Right ventricle myocardium inferior (tissue), 1 donor: Measurements from ENCODE around the gene OR10H3. TPM values are rescaled to one million over a fixed set of nuclear protein-coding genes. Genes with fewer than 3 reads are reported as not detected.
"Not testable (repeated sequence)": the region's sequence is repeated elsewhere in the genome, so short reads cannot be mapped to it uniquely, and the experiment has no call there.

ENCODE experiments used
- ATAC-seq: fragments of 200-7000 bp; cut with Tn5 transposase; one replicate; pipeline ENCODE4 v1.9.1; 2020; ENCODE audit warnings: mild to moderate bottlenecking, moderate library complexity
- DNase-seq: peaks from one replicate; pipeline ENCODE4 v3.0.0; 2021; ENCODE audit errors: missing footprints
- intact Hi-C: fragments of 100-400 bp; cut with DNase I; formaldehyde crosslinking; loops from one replicate; pipeline ENCODE4 v1.11.0; 2022
- total RNA-seq: library from RNA; stranded (reverse); fragmentation: NEBNext Ultra II Directional; extraction: Animal tissue kit (Norgen Biotek cat#: 25700); gene quantifications from one replicate; pipeline ENCODE4 v1.2.1, GENCODE V29; 2021
- donor health status: DM: no; HTN: yes; CAD: no; lungs with severe emphysema.

OR10H3 gene
- total RNA-seq, 1 donor from 2014 or later: not detected

GRCh38 chr19:15776264-15776663 is 38.5 kb downstream of the OR10H3 start:
- DNase-seq: no peak
- ATAC-seq: no peak
- intact Hi-C loops: no loop called here

DNA sequence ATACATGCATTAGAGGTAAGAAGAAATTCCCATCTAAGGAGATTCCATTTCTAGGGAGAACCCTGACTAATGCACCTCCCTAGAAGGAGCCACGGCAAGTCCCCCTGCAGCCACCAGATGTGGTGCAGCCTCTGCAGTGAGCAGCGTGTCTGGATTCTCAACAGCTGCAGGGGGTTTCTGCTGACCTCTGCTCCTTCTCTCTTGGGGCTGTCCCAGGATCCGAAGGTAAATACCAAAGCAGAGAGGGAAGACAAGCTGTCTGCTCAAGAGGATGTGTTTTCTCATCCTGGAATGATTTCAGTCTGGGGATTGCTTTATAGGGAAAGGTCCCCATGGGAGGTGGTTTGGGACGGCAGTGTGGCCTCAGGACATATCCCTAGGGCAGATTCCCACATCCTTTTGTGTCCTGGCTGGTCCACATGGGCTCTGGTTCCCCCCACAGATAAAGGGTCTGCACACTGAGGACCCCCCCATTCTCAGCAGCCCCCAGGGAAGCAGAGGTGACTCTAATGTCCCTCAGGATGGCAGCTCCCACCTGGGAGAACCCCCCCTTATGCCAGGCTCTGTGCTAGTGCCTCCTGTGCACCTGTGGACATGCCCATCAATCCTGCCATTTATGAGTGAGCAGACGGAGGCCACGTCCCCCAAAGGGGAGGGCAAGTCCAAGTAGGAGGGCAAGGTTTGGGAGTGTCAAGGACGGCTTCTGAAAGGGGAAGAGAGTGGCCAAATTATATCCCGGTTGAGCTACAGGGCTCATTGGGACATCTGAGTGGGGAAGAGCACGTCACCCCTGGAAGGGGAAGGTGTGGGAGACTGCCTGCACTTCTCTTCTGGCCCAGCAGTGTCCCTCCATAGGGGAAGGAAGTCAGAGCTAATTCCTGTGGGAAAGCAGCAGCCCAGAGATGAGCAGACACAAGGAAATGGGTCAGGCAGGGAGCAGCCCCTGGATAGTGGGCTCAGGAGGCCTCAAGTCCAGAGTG is 39.5 kb downstream of the OR10H3 start:
- DNase-seq: no peak
- intact Hi-C loops: no loop called here
- no peak for ATAC-seq

GRCh38 chr19:15779756-15780476 is 42.1 kb downstream of the OR10H3 start:
- intact Hi-C loops: loop anchor here (5.0 kb wide), 1 partner anchor 108 kb away; the partner anchor contains the start of gene CYP4F12
- peak; percentile 82 for DNase-seq
- ATAC-seq: peak; percentile 93

- peak; percentile 4 for ATAC-seq
- intact Hi-C loops: loop anchor here (5.0 kb wide), 1 partner anchor 109 kb away; the partner anchor contains the start of gene CYP4F12
- no peak for DNase-seq
Measured at GRCh38 chr19:15780610-15781418, 43.0 kb downstream of the OR10H3 start.

DNA sequence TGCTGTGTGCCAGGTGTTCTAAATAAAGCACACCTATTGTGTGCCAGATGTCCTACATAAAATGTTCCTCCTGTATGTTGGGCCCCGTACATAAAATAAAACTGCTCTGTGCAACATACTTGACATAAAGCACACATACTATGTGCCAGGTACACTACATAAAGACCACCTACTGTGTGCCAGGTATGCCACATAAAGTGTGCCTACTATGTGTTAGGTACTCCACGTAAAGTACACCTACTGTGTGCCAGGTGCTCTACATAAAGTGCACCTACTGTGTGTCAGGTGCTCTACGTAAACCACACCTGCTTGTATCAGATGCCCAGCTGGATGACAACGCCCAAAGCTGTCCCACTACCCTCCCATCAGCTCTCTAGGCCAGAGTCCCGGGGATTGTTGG is 43.9 kb downstream of the OR10H3 start:
- intact Hi-C loops: loop anchor here (5.0 kb wide), 1 partner anchor 109 kb away; the partner anchor contains the start of gene CYP4F12
- ATAC-seq (no peak), DNase-seq (no peak)

GRCh38 chr19:15782211-15782610 is 44.4 kb downstream of the OR10H3 start:
- intact Hi-C loops: loop anchor here (5.0 kb wide), 1 partner anchor 110 kb away; the partner anchor contains the start of gene CYP4F12
- no peak for DNase-seq
- ATAC-seq: no peak

DNA sequence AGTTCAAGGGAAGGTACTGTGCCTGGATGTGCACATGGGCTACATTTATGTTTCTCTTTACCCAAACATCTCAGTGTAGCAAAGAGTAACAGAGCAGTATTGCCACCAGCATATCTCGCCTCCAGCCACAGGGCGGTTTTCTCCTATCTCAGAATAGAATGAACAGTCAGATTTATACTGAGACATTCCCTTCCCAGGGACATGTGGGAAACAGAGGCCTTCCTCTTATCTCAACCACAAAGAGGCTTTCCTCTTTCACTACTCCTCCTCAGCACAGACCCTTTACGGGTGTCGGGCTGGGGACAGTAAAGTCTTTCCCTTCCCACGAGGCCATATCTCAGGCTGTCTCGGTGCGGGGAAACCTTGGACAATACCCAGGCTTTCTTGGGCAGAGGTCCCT is 45.1 kb downstream of the OR10H3 start:
- not testable (repeated sequence) for DNase-seq, ATAC-seq
- intact Hi-C loops: loop anchor here (5.0 kb wide), 1 partner anchor 111 kb away; the partner anchor contains the start of gene CYP4F12

DNA sequence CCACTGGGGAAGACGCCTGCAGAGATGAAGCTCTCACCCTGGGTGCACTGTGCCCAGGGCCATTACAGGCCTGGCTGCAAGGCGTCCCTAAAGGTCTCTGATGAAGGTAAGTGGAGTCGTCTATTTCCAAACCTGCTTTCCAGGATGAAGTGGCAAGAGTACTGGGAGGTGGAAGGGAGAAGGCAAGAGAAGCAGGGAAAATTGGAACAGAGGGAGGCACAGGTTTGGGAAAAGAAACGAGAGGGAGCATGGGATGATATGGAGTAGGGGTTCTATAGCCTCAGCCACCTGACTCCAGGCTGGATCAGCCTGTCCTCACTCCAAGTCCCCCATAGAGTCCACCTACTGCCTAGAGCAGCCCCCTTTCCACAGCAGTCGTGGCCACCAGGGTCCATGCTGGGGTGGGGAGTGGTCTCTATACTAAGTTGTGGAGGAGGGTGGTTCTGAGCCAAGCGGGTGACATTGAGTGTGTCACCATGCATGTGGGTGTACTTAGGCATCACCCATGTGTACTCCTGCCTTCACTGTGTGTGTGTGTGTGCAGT is 49.9 kb downstream of the OR10H3 start, which contains the start of gene OR10H5:
OR10H5 (plus strand) TSS at position 51 of the 545 bp plus-strand sequence. CDS start 6,388 bp downstream, outside the sequence.
- no peak for DNase-seq
- intact Hi-C loops: no loop called here

GRCh38 chr19:15788594-15789270 is 50.9 kb downstream of the OR10H3 start:
- no peak for ATAC-seq
- DNase-seq: no peak
- intact Hi-C loops: no loop called here

More for the DNA sequence above, 49.9 kb downstream of the OR10H3 start, which contains the start of gene OR10H5:
- no peak for ATAC-seq

GRCh38 chr19:15790096-15790495 is 52.3 kb downstream of the OR10H3 start:
- ATAC-seq (no peak), DNase-seq (no peak)
- intact Hi-C loops: no loop called here

Other genes starting within 250 kb of the OR10H3 start
- not detected for gene CYP4F22, start 229.5 kb upstream of the OR10H3 start, total RNA-seq
- not detected for gene CYP4F8, start 122.8 kb upstream of the OR10H3 start, total RNA-seq
- not detected for gene CYP4F3, start 97.1 kb upstream of the OR10H3 start, total RNA-seq
- gene CYP4F12, start 64.9 kb upstream of the OR10H3 start, total RNA-seq: 5.8 TPM
- gene OR10H2, start 10.0 kb upstream of the OR10H3 start, total RNA-seq: not detected
- gene OR10H5, start 49.7 kb downstream of the OR10H3 start, total RNA-seq: not detected
- gene OR10H1, start 77.7 kb downstream of the OR10H3 start, total RNA-seq: not detected
- gene CYP4F2, start 160.1 kb downstream of the OR10H3 start, total RNA-seq: not detected
- gene CYP4F11, start 196.5 kb downstream of the OR10H3 start, total RNA-seq: 0.30 TPM
- not detected for gene OR10H4, start 211.0 kb downstream of the OR10H3 start, total RNA-seq